Cardiac muscle cell (in vitro differentiated cells and primary cell): ENCODE data around the gene FHL1. TPM values are rescaled to one million over a fixed set of nuclear protein-coding genes. Genes with fewer than 3 reads are reported as not detected.
A peak's percentile ranks its signal among the peaks of the same experiment; 100 is the strongest.
"Not testable (repeated sequence)": the region's sequence is repeated elsewhere in the genome, so short reads cannot be mapped to it uniquely, and the experiment has no call there.

Source experiments
- DNase-seq, 2 donors: peaks; one replicate each; pipeline versions ENCODE4 v3.0.0 to v3.0.0-alpha.2; 2010 to 2017; ENCODE audit warnings: low read depth in 1 of 2, low spot score in 1 of 2
- H3K27ac ChIP-seq: fragments of 200-600 bp; sonication (generic); 2 replicates; pipeline ENCODE4 v1.5.1; 2016
- H3K27me3 ChIP-seq: fragments of 200-600 bp; sonication (generic); 2 replicates; pipeline ENCODE4 v1.6.0; 2016; ENCODE audit warnings: control low read depth
- H3K36me3 ChIP-seq: fragments of 200-600 bp; sonication (generic); 2 replicates; pipeline ENCODE4 v1.5.1; 2016; ENCODE audit warnings: control low read depth
- H3K4me1 ChIP-seq: fragments of 200-600 bp; sonication (generic); 2 replicates; pipeline ENCODE4 v1.8.1; 2017; ENCODE audit warnings: low read depth, mild to moderate bottlenecking, mixed run types
- H3K4me3 ChIP-seq: fragments of 200-600 bp; sonication (generic); 2 replicates; pipeline ENCODE4 v1.5.1; 2016; ENCODE audit warnings: mild to moderate bottlenecking
- H3K9me3 ChIP-seq: fragments of 200-600 bp; sonication (generic); 2 replicates; pipeline ENCODE4 v1.5.1; 2017; ENCODE audit warnings: low read depth, mild to moderate bottlenecking, control low read depth
- CTCF ChIP-seq: IDR thresholded peaks from 2 replicates; pipeline ENCODE4 v1.5.1; 2012; ENCODE audit warnings: low read depth, mild to moderate bottlenecking, low read length
- polyA plus RNA-seq: library from polyadenylated mRNA; unstranded; fragments of >200 nt; fragmentation: Nextera tagmentation; extraction: Ambion mirVana; gene quantifications from 2 replicates; pipeline ENCODE4 v1.2.1, GENCODE V29; 2016
- total RNA-seq: library from RNA; depleted of rRNA; stranded (reverse); fragments of >200 nt; gene quantifications from 2 replicates; pipeline ENCODE4 v1.2.3, GENCODE V29; 2016

The FHL1 gene
- total and polyA plus RNA-seq, 2 experiments from 2014 or later: 23.5 to 38.9 TPM

DNA sequence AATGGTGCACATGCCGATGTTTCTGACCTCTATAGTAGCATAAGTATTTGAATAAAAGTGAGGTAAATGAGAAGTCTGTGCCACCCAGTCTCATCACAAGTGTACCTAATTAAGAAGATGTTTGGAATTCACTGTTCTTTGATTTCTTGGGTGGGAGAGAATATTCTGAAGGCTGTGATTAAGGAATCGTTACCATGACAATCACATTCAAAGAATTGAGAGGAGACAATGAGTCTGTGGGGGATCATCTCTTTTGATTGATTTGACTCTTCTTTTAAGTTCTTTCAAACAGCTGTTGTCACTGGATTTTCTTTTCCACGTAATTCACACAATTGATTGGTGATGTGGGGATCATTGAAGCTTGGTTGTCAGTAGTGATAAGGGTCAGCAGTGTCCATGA is 18.1 kb downstream of the FHL1 start:
- DNase-seq: no peak
- H3K4me3 ChIP-seq: no peak overlapping the region
- no peaks in the 10 kb centered on the region for H3K27me3 ChIP-seq
- no peaks in the 10 kb centered on the region for H3K36me3 ChIP-seq
- H3K9me3 ChIP-seq: no peaks in the 10 kb centered on the region
- no peak for TF ChIP-seq CTCF
- no peaks in the 10 kb centered on the region for H3K4me1 ChIP-seq
- no peak overlapping the region for H3K27ac ChIP-seq

GRCh38 chrX:136166221-136166855 is 19.0 kb downstream of the FHL1 start:
- H3K27me3 ChIP-seq: no peaks in the 10 kb centered on the region
- DNase-seq: peak; percentile 20 to 58
- H3K36me3 ChIP-seq: no peaks in the 10 kb centered on the region
- H3K27ac ChIP-seq: no peak overlapping the region
- H3K9me3 ChIP-seq: no peaks in the 10 kb centered on the region
- no peak overlapping the region for H3K4me3 ChIP-seq
- peak; percentile 46 for TF ChIP-seq CTCF
- no peaks in the 10 kb centered on the region for H3K4me1 ChIP-seq

DNA sequence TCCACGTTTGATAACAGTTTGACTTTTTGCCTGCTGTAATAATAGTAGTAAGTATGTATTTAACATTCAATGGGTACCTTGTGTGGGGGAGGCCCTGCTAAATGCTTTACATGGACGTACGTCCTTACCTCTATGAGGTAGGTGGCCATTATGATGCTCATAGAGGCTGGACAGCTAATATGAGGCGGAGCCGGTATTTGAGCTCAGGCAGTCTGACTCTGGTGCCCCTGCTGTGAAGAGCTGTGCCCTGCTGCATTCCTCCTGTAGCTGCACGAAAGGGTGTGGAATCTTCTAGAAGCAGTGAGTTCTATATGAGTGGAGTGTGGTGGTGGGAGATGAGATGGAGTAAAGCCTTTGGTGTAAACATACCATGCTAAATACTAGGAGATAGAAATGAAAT is 20.7 kb downstream of the FHL1 start:
- H3K36me3 ChIP-seq, H3K4me1 ChIP-seq, H3K4me3 ChIP-seq, H3K27ac ChIP-seq, DNase-seq, H3K9me3 ChIP-seq, H3K27me3 ChIP-seq: not testable (repeated sequence)

DNA sequence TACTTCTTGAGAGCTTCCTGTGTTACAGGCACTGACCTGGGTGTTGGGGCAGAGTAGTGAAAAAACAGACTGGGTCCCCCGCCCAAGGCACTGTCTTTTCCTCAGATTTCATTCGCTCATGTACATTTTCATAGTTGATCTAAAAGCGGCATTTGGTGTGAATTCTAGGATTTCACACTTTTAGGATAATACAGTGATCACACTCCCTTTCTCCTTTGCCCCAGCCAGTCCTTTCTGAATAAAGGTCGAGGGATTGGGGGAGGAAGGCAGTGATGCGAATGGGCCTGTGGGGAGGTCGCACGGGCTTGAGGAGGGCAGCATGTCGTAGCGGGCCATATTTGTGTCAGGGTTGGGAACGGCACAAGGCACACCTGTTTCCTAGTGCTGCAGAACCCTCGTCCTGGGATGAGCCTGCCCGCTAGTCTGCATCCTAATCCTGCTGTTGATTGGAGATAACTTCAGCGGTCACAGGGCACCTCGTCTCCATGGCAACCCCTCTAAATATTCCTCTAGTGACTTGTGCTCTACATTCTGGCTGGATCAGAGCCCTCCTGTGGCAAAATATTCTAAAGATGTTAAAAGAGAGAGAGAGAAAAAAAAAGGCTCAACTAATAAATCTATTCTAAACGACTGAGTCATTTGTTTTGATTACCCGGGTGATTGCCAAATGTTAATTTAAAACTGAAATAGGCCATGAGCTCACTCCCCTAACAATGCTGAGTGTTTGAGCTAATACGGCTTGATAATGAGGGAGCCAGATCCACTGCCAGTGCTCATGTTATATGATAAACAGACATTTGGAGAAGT is 21.8 kb downstream of the FHL1 start:
- Histone ChIP-seq H3K4me3 (no peak overlapping the region), H3K9me3 (no peaks in the 10 kb centered on the region), H3K27ac (no peak overlapping the region), H3K4me1 (no peaks in the 10 kb centered on the region), H3K27me3 (no peaks in the 10 kb centered on the region), H3K36me3 (no peaks in the 10 kb centered on the region)
- TF ChIP-seq CTCF: no peak
- peak; percentile 26 to 83 for DNase-seq

DNA sequence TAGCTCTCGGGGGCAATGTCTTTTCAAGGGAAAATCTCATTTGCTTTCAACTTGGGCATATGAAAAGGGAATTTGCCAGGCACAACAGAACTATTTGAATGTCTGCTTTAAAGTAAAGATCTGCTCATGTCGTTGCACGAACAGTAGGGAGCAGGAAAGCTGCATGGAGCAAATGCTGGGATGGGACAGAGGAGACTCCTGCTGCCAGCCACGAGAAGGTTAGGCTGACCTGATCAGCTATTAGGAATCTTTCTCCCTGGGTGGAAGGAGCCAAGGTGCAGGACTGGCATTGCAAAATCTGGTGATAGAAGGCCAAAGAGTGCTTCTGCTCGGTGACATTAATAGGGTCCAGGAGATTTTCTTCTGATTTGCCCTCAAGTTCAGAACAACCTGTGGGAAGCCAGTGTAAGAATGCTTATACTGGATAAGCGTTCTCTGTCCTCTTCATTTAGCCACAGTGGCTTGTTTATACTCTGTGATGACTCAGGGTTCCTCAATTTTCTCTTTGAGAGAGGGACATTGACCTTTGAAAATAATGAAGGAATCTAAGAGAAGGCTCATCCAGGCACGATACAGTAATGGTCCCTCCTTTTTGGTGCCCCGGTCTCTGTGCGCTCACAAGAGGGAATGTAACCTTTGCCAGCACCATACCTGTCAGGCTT is 22.9 kb downstream of the FHL1 start:
- peak in 1 of 2 donors; percentile 63 for DNase-seq
- H3K36me3 ChIP-seq: no peaks in the 10 kb centered on the region
- no peak overlapping the region for H3K27ac ChIP-seq
- no peaks in the 10 kb centered on the region for H3K27me3 ChIP-seq
- no peaks in the 10 kb centered on the region for H3K4me1 ChIP-seq
- no peaks in the 10 kb centered on the region for H3K9me3 ChIP-seq
- TF ChIP-seq CTCF: peak; percentile 47
- H3K4me3 ChIP-seq: no peak overlapping the region

GRCh38 chrX:136171420-136171819 is 24.1 kb downstream of the FHL1 start:
- DNase-seq: no peak
- no peak for TF ChIP-seq CTCF
- no peaks in the 10 kb centered on the region for H3K4me1 ChIP-seq
- no peaks in the 10 kb centered on the region for H3K27me3 ChIP-seq
- H3K36me3 ChIP-seq: no peaks in the 10 kb centered on the region
- H3K27ac ChIP-seq: no peak overlapping the region
- no peaks in the 10 kb centered on the region for H3K9me3 ChIP-seq
- H3K4me3 ChIP-seq: no peak overlapping the region
